K562 (cell line): ENCODE data around the gene TMEM45A. TPM values are rescaled to one million over a fixed set of nuclear protein-coding genes. Genes with fewer than 3 reads are reported as not detected.

Source experiments
- CLOCK ChIP-seq: fragments of 250-450 bp; sonication (Bioruptor Pico); IDR thresholded peaks from 2 replicates; pipeline ENCODE4 v1.4.0; 2020; ENCODE audit warnings: mild to moderate bottlenecking, moderate library complexity, borderline replicate concordance
- CTCF ChIP-seq, 3 experiments: IDR thresholded peaks in 2 of 3; conservative IDR thresholded peaks in 1 of 3; 2 replicates each; pipeline ENCODE4 v1.5.1; 2011 to 2012; ENCODE audit warnings: low read length in 3 of 3, mild to moderate bottlenecking in 3 of 3, control low read depth in 2 of 3, improper control_type of control experiment in 1 of 3, inconsistent platforms in 1 of 3, low read depth in 1 of 3, mixed read lengths in 1 of 3, moderate library complexity in 1 of 3; ENCODE audit not compliant: insufficient read depth in 2 of 3
- HMBOX1 ChIP-seq: sonication (generic); IDR thresholded peaks from 2 replicates; pipeline ENCODE4 v1.6.1; 2016
- HNRNPH1 ChIP-seq: fragments of 200-400 bp; formaldehyde crosslinking; optimal IDR thresholded peaks from 2 replicates; pipeline ENCODE3; 2017; ENCODE audit warnings: low read depth, mild to moderate bottlenecking, low read length, moderate library complexity
- JUN ChIP-seq, 2 experiments: sonication (generic) in 1 of 2; formaldehyde crosslinking in 1 of 2; IDR thresholded peaks; 2 replicates each; pipeline versions ENCODE4 v1.6.1 to v1.8.0; 2012 to 2022; ENCODE audit warnings: borderline replicate concordance in 2 of 2, mild to moderate bottlenecking in 2 of 2, improper control_type of control experiment in 1 of 2, low read depth in 1 of 2, low read length in 1 of 2, missing genetic modification reagents in 1 of 2
- MCM2 ChIP-seq: fragments of 450-650 bp; IDR thresholded peaks from 2 replicates; pipeline ENCODE4 v1.6.1; 2017; ENCODE audit warnings: low read depth, mild to moderate bottlenecking
- NCOA4 ChIP-seq: fragments of 450-650 bp; IDR thresholded peaks from 2 replicates; pipeline ENCODE4 v1.6.1; 2018; ENCODE audit warnings: mild to moderate bottlenecking; ENCODE audit not compliant: partially characterized antibody
- ZNF609 ChIP-seq: sonication (generic); formaldehyde crosslinking; IDR thresholded peaks from 2 replicates; pipeline ENCODE4 v1.8.1; 2023; ENCODE audit warnings: missing genetic modification reagents, mild to moderate bottlenecking, borderline replicate concordance
- ZNF778 ChIP-seq: fragments of 450-650 bp; formaldehyde crosslinking; IDR thresholded peaks from 2 replicates; pipeline ENCODE4 v1.4.0; 2020; ENCODE audit warnings: mild to moderate bottlenecking, moderate library complexity
- polyA plus RNA-seq, 8 experiments: library from polyadenylated mRNA; depleted of rRNA in 4 of 8; stranded (reverse) in 5 of 8; unstranded in 3 of 8; fragments of >200 nt; fragmentation: Nextera tagmentation in 2 of 8; fragmentation: Illumina TruSeq in 1 of 8; extraction: Ambion mirVana in 2 of 8; extraction: Trizol in 1 of 8; gene quantifications; 2 replicates each; pipeline versions ENCODE4 v1.2.1 to v1.2.3, GENCODE V29; 2011 to 2014; ENCODE audit warnings: inconsistent platforms in 1 of 8, missing spikeins in 1 of 8
- total RNA-seq, 7 experiments: library from RNA; depleted of rRNA in 6 of 7; stranded (reverse); fragments of >200 nt in 6 of 7; fragmentation: Illumina TruSeq in 2 of 7; extraction: Trizol in 2 of 7; gene quantifications; 2 replicates each; pipeline versions ENCODE4 v1.2.1 to v1.2.3, GENCODE V29; 2011 to 2021; ENCODE audit warnings: low replicate concordance in 1 of 7

TMEM45A gene
- total and polyA plus RNA-seq, 9 of the 15 experiments (the other 6 are each of a cell fraction or from before 2014, with no cell fraction given), result 0.41 to 4.1 (median 0.95) TPM

DNA sequence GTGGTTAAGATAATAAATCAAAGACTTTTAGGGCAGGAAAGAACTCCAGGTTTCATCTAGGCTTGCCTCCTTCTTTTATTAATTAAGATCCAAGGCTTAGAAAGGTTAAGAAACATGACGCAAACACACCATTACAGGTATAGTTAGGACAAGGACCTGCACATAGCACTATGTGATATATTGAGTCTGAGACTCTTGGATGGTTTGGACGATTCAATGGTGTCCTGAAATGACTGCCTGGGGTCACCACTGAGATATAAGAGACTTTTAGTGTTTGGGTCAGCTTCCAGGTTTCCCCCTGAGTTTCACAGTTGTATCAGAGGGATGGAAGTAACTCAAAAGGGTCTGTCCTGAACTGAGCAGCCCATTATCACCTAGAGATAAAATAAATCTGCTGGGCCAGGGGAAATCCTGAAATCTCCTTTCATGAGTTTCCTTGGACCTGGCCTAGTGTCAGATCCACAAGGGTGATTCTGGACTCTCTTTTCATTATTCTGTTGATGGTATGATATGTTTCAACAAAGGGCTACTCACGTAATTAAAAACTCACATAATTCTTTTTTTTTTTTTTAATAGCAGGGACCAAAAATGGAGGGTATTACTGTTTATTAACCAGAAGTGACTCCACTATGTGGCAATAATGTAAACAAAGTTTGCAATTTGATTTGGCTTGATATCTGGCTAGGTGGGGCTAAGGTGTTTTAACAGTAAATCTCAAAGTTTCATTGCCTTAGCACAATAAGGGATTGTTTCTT, 61.4 kb downstream of the TMEM45A start (continued):
- no peak for TF ChIP-seq ZNF609
- TF ChIP-seq ZNF778, result no peak
- no peak for TF ChIP-seq HNRNPH1
- no peak for TF ChIP-seq CTCF (IDR thresholded peaks at IDR 0.05 in 2 of 3, conservative IDR thresholded peaks at IDR 0.05 in 1 of 3; ENCODE audit: insufficient read depth in 2 of 3, low read depth in 1 of 3, low read length in 3 of 3)
- no peak for TF ChIP-seq JUN (IDR thresholded peaks at IDR 0.05; ENCODE audit: borderline replicate concordance, low read depth, low read length)
- no peak for TF ChIP-seq JUN (CRISPR knock-in tag; IDR thresholded peaks at IDR 0.05; ENCODE audit: borderline replicate concordance)
- TF ChIP-seq CLOCK (CRISPR knock-in tag), result no peak
- no peak for TF ChIP-seq HMBOX1
- TF ChIP-seq NCOA4, result no peak
- TF ChIP-seq MCM2, result no peak
